GM23338 (cell line): ENCODE measurements around the gene TENM3. TPM values are rescaled to one million over a fixed set of nuclear protein-coding genes. Genes with fewer than 3 reads are reported as not detected.
A peak's percentile ranks its signal among the peaks of the same experiment; 100 is the strongest.

Experiments
- ATAC-seq: fragments of 200-7000 bp; cut with Tn5 transposase; 3 replicates; pipeline ENCODE4 v1.9.1; 2020
- DNase-seq: peaks from one replicate; pipeline ENCODE4 v3.0.0-alpha.2; 2015; ENCODE audit warnings: low spot score
- H2AFZ ChIP-seq: fragments of 200-600 bp; sonication (generic); 2 replicates; pipeline ENCODE4 v1.8.0; 2016; ENCODE audit warnings: antibody characterized with exemption, mild to moderate bottlenecking, moderate library complexity
- H3F3A ChIP-seq: fragments of 200-600 bp; sonication (generic); replicated peaks from 2 replicates; pipeline ENCODE4 v1.8.0; 2017; ENCODE audit warnings: antibody characterized with exemption, mixed run types, low read depth
- H3K27ac ChIP-seq: fragments of 200-600 bp; sonication (generic); 2 replicates; pipeline ENCODE4 v1.6.1; 2016; ENCODE audit warnings: low read depth
- H3K27me3 ChIP-seq: fragments of 200-600 bp; sonication (generic); 2 replicates; pipeline ENCODE4 v1.8.0; 2016; ENCODE audit warnings: mild to moderate bottlenecking, mixed run types, moderate library complexity; ENCODE audit not compliant: insufficient read depth
- H3K36me3 ChIP-seq: fragments of 200-600 bp; sonication (generic); 2 replicates; pipeline ENCODE4 v1.8.0; 2016; ENCODE audit warnings: mild to moderate bottlenecking; ENCODE audit not compliant: insufficient read depth
- H3K4me1 ChIP-seq: fragments of 200-600 bp; sonication (generic); 2 replicates; pipeline ENCODE4 v1.8.0; 2016; ENCODE audit warnings: mild to moderate bottlenecking, moderate library complexity; ENCODE audit not compliant: insufficient read depth
- H3K4me2 ChIP-seq: fragments of 200-600 bp; sonication (generic); 2 replicates; pipeline ENCODE4 v1.7.1; 2017; ENCODE audit warnings: mixed run types
- H3K4me3 ChIP-seq: fragments of 200-600 bp; sonication (generic); 2 replicates; pipeline ENCODE4 v1.6.1; 2016; ENCODE audit warnings: mixed run types
- H3K79me2 ChIP-seq: fragments of 200-600 bp; sonication (generic); replicated peaks from 2 replicates; pipeline ENCODE4 v1.8.0; 2017; ENCODE audit warnings: mild to moderate bottlenecking; ENCODE audit not compliant: insufficient read depth
- H3K9me2 ChIP-seq: fragments of 200-600 bp; sonication (generic); 2 replicates; pipeline ENCODE4 v1.8.0; 2017; ENCODE audit not compliant: insufficient read depth
- H4K20me1 ChIP-seq: fragments of 200-600 bp; sonication (generic); replicated peaks from 2 replicates; pipeline ENCODE4 v1.8.0; 2017; ENCODE audit warnings: mild to moderate bottlenecking; ENCODE audit not compliant: insufficient read depth
- H3K27ac Mint-ChIP-seq: 2 replicates; pipeline ENCODE4 v1.8.0; 2020; ENCODE audit warnings: inconsistent platforms, mild to moderate bottlenecking, moderate library complexity, mixed read lengths
- H3K27me3 Mint-ChIP-seq: 3 replicates; pipeline ENCODE4 v1.8.0; 2022; ENCODE audit warnings: low read depth, mild to moderate bottlenecking, moderate library complexity, mixed read lengths, inconsistent platforms; ENCODE audit not compliant: insufficient read depth, poor library complexity
- H3K36me3 Mint-ChIP-seq: 3 replicates; pipeline ENCODE4 v1.8.0; 2021; ENCODE audit warnings: low read depth, mild to moderate bottlenecking, inconsistent platforms, moderate library complexity, mixed read lengths
- H3K4me1 Mint-ChIP-seq: 3 replicates; pipeline ENCODE4 v1.8.0; 2020; ENCODE audit warnings: mild to moderate bottlenecking, inconsistent platforms, mixed read lengths
- H3K4me3 Mint-ChIP-seq: 3 replicates; pipeline ENCODE4 v1.8.0; 2021; ENCODE audit warnings: moderate library complexity, mild to moderate bottlenecking, inconsistent platforms, mixed read lengths
- H3K9me3 Mint-ChIP-seq: 3 replicates; pipeline ENCODE4 v1.8.0; 2020; ENCODE audit warnings: moderate library complexity, mild to moderate bottlenecking, inconsistent platforms, mixed read lengths
- CREB1 ChIP-seq: fragments of 250-450 bp; sonication (Bioruptor Pico); IDR thresholded peaks from 2 replicates; pipeline ENCODE4 v1.5.0; 2020; ENCODE audit warnings: low read depth, mild to moderate bottlenecking, moderate library complexity
- EZH2 ChIP-seq: fragments of 200-600 bp; sonication (generic); IDR thresholded peaks from one replicate; pipeline ENCODE4 v1.8.0; 2017; ENCODE audit warnings: antibody characterized with exemption, mild to moderate bottlenecking, low read depth; ENCODE audit not compliant: unreplicated experiment
- EZH2phosphoT487 ChIP-seq: fragments of 200-600 bp; sonication (generic); IDR thresholded peaks from one replicate; pipeline ENCODE4 v1.8.1; 2018; ENCODE audit warnings: antibody characterized with exemption; ENCODE audit not compliant: unreplicated experiment
- NANOG ChIP-seq: IDR thresholded peaks from 2 replicates; pipeline ENCODE4 v1.6.1; 2016; ENCODE audit warnings: antibody characterized with exemption, borderline replicate concordance
- POLR2AphosphoS5 ChIP-seq: IDR thresholded peaks from 2 replicates; pipeline ENCODE4 v1.6.1; 2016; ENCODE audit warnings: antibody characterized with exemption, low read depth
- ZNF114 ChIP-seq: fragments of 250-450 bp; sonication (Bioruptor Pico); IDR thresholded peaks from 2 replicates; pipeline ENCODE4 v1.5.0; 2020; ENCODE audit warnings: mild to moderate bottlenecking, moderate library complexity
- ZNF331 ChIP-seq: fragments of 250-450 bp; sonication (Bioruptor Pico); IDR thresholded peaks from 2 replicates; pipeline ENCODE4 v1.5.0; 2020; ENCODE audit warnings: low read depth, mild to moderate bottlenecking, moderate library complexity
- polyA plus RNA-seq: library from polyadenylated mRNA; unstranded; fragments of >200 nt; fragmentation: Nextera tagmentation; extraction: Ambion mirVana; gene quantifications from 2 replicates; pipeline ENCODE4 v1.2.1, GENCODE V29; 2016
- total RNA-seq: library from RNA; depleted of rRNA; stranded (reverse); fragments of >200 nt; shearing (Covaris generic); gene quantifications from 2 replicates; pipeline ENCODE4 v1.2.3, GENCODE V29; 2014
- TF ChIP-seq, protein P1 (sequence below), 2 experiments: fragments of 200-600 bp in 1 of 2; sonication (generic) in 1 of 2; conservative IDR thresholded peaks; 2 replicates each; pipeline versions ENCODE4 v1.5.1 to v1.6.1; 2016 to 2017; ENCODE audit warnings: antibody characterized with exemption in 2 of 2, low read depth in 2 of 2, mild to moderate bottlenecking in 2 of 2, moderate library complexity in 1 of 2
- TF ChIP-seq, protein P2 (sequence below): IDR thresholded peaks from one replicate; pipeline ENCODE4 v1.6.1; 2018; ENCODE audit warnings: antibody characterized with exemption; ENCODE audit not compliant: unreplicated experiment

The TENM3 gene
- total and polyA plus RNA-seq, 2 experiments from 2014 or later, result 22.2 to 128 TPM

DNA sequence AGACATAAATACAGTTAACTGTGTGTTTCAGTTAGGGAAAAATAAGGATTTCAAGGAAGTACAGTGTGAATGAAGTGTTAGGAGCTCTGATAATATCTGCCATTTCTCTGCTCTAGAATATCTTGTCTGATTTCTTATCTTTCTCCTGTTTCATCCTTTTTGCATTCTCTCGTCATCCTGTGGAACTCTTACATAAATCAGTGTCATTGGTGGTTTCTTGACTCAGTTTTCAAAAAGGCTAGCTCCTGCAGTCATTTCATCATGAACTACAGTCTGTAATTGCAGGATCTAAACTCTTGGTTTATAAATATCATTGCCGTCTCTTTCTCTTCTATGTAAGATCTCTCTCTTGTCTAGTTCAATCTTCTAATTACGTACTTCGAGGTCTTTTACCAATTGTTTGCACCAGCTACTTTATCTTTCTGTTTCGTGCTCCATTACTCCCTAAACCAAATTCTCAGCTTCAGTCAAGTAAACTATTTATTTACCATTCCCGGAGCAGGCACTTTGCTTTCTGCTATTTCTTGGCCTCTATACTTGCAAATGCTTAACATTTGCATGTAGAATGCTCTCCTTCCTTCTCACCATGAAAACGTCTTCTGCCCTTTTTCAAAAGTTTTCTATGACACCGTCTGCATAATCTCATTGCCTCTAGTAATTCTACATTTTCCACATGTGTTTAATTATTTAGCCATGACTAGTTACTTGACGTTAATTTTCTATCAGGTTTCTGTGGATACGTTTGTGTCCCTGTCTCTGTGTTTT is 294.0 kb downstream of the TENM3 start:
- Histone ChIP-seq H3F3A (no peaks in the 10 kb centered on the region; the same call in 1 of the 2 replicates), H3K79me2 (peaks cover 70% of the 10 kb centered on the region), H3K4me2 (peak overlapping the region; percentile 69), H3K27me3 (no peaks in the 10 kb centered on the region), H3K27ac (peak overlapping the region; percentile 90), H4K20me1 (no peaks in the 10 kb centered on the region), H3K9me2 (no peaks in the 10 kb centered on the region), H2AFZ (no peak overlapping the region), H3K4me3 (peak overlapping the region; percentile 35), H3K4me1 (peaks cover 42% of the 10 kb centered on the region), H3K36me3 (no peaks in the 10 kb centered on the region)
- DNase-seq, result no peak
- no peaks in the 10 kb centered on the region for H3K36me3 Mint-ChIP-seq
- H3K4me1 Mint-ChIP-seq, result peaks cover 15% of the 10 kb centered on the region
- no peak for TF ChIP-seq CREB1 (CRISPR knock-in tag)
- TF ChIP-seq, protein P1, sequence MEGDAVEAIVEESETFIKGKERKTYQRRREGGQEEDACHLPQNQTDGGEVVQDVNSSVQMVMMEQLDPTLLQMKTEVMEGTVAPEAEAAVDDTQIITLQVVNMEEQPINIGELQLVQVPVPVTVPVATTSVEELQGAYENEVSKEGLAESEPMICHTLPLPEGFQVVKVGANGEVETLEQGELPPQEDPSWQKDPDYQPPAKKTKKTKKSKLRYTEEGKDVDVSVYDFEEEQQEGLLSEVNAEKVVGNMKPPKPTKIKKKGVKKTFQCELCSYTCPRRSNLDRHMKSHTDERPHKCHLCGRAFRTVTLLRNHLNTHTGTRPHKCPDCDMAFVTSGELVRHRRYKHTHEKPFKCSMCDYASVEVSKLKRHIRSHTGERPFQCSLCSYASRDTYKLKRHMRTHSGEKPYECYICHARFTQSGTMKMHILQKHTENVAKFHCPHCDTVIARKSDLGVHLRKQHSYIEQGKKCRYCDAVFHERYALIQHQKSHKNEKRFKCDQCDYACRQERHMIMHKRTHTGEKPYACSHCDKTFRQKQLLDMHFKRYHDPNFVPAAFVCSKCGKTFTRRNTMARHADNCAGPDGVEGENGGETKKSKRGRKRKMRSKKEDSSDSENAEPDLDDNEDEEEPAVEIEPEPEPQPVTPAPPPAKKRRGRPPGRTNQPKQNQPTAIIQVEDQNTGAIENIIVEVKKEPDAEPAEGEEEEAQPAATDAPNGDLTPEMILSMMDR (conservative IDR thresholded peaks at IDR 0.05; ENCODE audit: low read depth in 2 of 2), result no peak
- no peak overlapping the region for H3K4me3 Mint-ChIP-seq
- no peak overlapping the region for H3K27ac Mint-ChIP-seq
- ATAC-seq, result peak; percentile 21; the same call in 1 of the 3 replicates
- no peaks in the 10 kb centered on the region for H3K27me3 Mint-ChIP-seq
- H3K9me3 Mint-ChIP-seq, result no peaks in the 10 kb centered on the region

DNA sequence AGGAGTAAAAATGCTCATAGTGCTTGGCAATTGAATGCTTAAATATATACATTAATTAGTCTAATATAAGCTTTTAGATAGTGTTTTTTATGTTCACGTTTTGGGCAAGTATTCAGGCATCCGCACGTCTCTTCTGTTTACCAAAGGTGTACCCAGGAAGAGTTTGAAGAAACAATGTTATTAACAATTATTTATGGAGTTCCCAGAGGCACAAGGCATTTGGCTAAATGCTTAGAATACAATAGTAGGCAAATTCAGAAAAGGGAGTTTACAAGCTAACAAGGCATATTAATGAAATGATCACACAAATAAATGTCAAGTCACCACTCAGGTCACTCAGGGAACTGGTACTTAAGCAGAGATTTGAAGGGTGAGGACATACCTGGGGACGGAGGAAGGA is 294.8 kb downstream of the TENM3 start:
- Mint-ChIP-seq H3K9me3 (no peaks in the 10 kb centered on the region), H3K4me1 (peaks cover 15% of the 10 kb centered on the region)
- TF ChIP-seq NANOG (no peak), ZNF331 (CRISPR knock-in tag) (no peak), ZNF114 (no peak), EZH2phosphoT487 (no peak), CREB1 (CRISPR knock-in tag) (no peak), POLR2AphosphoS5 (no peak), EZH2 (no peak)
- TF ChIP-seq, protein P1 (conservative IDR thresholded peaks at IDR 0.05; ENCODE audit: low read depth in 2 of 2), result no peak
- TF ChIP-seq, protein P2, sequence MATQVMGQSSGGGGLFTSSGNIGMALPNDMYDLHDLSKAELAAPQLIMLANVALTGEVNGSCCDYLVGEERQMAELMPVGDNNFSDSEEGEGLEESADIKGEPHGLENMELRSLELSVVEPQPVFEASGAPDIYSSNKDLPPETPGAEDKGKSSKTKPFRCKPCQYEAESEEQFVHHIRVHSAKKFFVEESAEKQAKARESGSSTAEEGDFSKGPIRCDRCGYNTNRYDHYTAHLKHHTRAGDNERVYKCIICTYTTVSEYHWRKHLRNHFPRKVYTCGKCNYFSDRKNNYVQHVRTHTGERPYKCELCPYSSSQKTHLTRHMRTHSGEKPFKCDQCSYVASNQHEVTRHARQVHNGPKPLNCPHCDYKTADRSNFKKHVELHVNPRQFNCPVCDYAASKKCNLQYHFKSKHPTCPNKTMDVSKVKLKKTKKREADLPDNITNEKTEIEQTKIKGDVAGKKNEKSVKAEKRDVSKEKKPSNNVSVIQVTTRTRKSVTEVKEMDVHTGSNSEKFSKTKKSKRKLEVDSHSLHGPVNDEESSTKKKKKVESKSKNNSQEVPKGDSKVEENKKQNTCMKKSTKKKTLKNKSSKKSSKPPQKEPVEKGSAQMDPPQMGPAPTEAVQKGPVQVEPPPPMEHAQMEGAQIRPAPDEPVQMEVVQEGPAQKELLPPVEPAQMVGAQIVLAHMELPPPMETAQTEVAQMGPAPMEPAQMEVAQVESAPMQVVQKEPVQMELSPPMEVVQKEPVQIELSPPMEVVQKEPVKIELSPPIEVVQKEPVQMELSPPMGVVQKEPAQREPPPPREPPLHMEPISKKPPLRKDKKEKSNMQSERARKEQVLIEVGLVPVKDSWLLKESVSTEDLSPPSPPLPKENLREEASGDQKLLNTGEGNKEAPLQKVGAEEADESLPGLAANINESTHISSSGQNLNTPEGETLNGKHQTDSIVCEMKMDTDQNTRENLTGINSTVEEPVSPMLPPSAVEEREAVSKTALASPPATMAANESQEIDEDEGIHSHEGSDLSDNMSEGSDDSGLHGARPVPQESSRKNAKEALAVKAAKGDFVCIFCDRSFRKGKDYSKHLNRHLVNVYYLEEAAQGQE, result no peak

More for the DNA sequence above, 294.8 kb downstream of the TENM3 start:
- Histone ChIP-seq H3F3A (no peaks in the 10 kb centered on the region; the same call in 1 of the 2 replicates), H3K79me2 (peaks cover 71% of the 10 kb centered on the region), H3K4me3 (no peak overlapping the region), H3K27me3 (no peaks in the 10 kb centered on the region), H3K9me2 (no peaks in the 10 kb centered on the region), H3K36me3 (no peaks in the 10 kb centered on the region), H3K27ac (peak overlapping the region; percentile 90), H3K4me2 (peak overlapping the region; percentile 69), H3K4me1 (peaks cover 42% of the 10 kb centered on the region), H2AFZ (no peak overlapping the region), H4K20me1 (no peaks in the 10 kb centered on the region)
- ATAC-seq (no peak), DNase-seq (no peak)
- H3K27me3 Mint-ChIP-seq, result no peaks in the 10 kb centered on the region
- no peak overlapping the region for H3K4me3 Mint-ChIP-seq
- no peaks in the 10 kb centered on the region for H3K36me3 Mint-ChIP-seq
- no peak overlapping the region for H3K27ac Mint-ChIP-seq
